ENCODE data around the gene LBX1.

DNA sequence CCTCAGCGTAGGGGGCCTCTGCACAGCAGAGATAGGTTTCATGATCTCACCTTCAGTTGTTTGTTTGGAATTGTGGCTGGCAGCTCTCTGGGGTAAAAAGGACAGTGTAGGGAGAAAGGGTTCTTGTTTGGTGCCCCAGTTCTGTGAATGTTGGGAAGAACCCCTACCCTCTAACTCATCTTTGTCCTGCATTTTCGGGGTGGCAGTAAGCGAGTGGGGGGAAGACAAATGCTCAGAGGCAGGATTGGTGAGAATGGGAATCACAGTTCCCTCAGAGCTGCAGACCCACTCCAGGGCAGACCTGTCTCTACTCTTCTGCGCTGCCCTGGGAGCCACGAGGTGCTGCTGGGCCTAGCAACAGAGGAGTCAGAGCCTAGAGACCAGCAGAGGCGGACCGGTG is 1.8 kb upstream of the LBX1 start:
- TF ChIP-seq, protein P1, sequence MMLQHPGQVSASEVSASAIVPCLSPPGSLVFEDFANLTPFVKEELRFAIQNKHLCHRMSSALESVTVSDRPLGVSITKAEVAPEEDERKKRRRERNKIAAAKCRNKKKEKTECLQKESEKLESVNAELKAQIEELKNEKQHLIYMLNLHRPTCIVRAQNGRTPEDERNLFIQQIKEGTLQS (IDR thresholded peaks at IDR 0.05): no peak
- TF ChIP-seq, protein P2, sequence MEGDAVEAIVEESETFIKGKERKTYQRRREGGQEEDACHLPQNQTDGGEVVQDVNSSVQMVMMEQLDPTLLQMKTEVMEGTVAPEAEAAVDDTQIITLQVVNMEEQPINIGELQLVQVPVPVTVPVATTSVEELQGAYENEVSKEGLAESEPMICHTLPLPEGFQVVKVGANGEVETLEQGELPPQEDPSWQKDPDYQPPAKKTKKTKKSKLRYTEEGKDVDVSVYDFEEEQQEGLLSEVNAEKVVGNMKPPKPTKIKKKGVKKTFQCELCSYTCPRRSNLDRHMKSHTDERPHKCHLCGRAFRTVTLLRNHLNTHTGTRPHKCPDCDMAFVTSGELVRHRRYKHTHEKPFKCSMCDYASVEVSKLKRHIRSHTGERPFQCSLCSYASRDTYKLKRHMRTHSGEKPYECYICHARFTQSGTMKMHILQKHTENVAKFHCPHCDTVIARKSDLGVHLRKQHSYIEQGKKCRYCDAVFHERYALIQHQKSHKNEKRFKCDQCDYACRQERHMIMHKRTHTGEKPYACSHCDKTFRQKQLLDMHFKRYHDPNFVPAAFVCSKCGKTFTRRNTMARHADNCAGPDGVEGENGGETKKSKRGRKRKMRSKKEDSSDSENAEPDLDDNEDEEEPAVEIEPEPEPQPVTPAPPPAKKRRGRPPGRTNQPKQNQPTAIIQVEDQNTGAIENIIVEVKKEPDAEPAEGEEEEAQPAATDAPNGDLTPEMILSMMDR (IDR thresholded peaks at IDR 0.05 in 2 of 3, conservative IDR thresholded peaks at IDR 0.05 in 1 of 3; ENCODE audit: borderline replicate concordance in 1 of 3, insufficient read depth in 1 of 3, low read depth in 2 of 3, low read length in 2 of 3): no peak
- TF ChIP-seq POLR2A (IDR thresholded peaks at IDR 0.05; ENCODE audit: borderline replicate concordance, extremely low read depth, insufficient read depth, insufficient read length) (no peak), RAD21 (IDR thresholded peaks at IDR 0.05; ENCODE audit: low read depth) (no peak), CEBPB (IDR thresholded peaks at IDR 0.05; ENCODE audit: low read depth) (no peak), ELF1 (IDR thresholded peaks at IDR 0.05; ENCODE audit: borderline replicate concordance, low read depth) (no peak), SP1 (IDR thresholded peaks at IDR 0.05; ENCODE audit: low read depth) (no peak), EGR1 (IDR thresholded peaks at IDR 0.05; ENCODE audit: low read depth) (no peak)
- TF ChIP-seq, protein P3, sequence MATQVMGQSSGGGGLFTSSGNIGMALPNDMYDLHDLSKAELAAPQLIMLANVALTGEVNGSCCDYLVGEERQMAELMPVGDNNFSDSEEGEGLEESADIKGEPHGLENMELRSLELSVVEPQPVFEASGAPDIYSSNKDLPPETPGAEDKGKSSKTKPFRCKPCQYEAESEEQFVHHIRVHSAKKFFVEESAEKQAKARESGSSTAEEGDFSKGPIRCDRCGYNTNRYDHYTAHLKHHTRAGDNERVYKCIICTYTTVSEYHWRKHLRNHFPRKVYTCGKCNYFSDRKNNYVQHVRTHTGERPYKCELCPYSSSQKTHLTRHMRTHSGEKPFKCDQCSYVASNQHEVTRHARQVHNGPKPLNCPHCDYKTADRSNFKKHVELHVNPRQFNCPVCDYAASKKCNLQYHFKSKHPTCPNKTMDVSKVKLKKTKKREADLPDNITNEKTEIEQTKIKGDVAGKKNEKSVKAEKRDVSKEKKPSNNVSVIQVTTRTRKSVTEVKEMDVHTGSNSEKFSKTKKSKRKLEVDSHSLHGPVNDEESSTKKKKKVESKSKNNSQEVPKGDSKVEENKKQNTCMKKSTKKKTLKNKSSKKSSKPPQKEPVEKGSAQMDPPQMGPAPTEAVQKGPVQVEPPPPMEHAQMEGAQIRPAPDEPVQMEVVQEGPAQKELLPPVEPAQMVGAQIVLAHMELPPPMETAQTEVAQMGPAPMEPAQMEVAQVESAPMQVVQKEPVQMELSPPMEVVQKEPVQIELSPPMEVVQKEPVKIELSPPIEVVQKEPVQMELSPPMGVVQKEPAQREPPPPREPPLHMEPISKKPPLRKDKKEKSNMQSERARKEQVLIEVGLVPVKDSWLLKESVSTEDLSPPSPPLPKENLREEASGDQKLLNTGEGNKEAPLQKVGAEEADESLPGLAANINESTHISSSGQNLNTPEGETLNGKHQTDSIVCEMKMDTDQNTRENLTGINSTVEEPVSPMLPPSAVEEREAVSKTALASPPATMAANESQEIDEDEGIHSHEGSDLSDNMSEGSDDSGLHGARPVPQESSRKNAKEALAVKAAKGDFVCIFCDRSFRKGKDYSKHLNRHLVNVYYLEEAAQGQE (IDR thresholded peaks at IDR 0.05; ENCODE audit: low read depth): no peak
